ENCODE results near the gene ZNF862.
"Not testable (repeated sequence)": the region's sequence is repeated elsewhere in the genome, so short reads cannot be mapped to it uniquely, and the experiment has no call there.

ZNF862 gene

DNA sequence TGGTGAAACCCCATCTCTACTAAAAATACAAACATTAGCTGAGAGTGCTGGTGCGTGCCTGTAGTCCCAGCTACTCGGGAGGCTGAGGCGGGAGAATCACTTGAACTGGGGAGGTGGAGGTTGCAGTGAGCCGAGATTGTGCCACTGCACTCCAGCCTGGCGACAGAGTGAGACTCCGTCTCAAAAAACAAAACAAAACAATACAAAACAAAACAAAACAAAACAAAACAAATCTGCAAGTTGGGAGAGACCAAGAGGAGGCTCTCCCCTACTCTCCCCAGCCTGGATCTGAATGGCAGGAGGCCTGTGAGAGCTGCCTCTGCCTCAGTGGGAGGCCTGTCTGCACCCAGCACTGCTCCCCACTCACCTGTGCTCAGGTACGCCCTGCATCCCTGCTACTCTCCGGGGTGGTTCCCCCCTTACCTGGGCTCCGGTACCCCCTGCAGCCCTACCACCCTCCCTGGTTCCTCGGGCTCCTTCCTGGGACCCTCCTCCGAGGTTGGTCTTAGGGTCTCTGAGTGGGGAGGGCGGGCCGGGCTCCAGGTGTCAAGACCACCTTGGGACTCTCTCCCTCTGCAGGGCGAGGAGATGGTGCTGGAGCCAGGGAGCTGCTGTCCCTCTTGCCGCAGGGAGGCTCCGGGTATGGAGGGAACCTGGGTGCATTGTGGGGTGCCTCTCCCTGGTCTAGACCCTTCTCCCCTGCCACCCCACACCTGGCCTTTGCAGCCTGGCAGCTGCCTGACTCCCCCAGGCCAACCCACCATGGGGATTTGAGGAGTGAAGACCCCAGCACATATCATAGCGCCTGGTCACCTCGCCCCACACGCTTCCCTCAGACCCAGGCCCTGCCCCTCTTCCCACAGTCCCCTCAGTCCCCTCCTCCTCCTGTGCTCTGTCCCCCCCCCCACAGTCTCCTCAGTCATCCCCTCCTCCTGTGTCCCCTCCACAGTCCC is 9.5 kb upstream of the ZNF862 start:
- peak overlapping the region; percentile 65 for H4K8ac ChIP-seq (ENCODE audit: low read depth, low read length)
- H2BK120ac ChIP-seq (ENCODE audit: low read depth, low read length): no peak overlapping the region
- peak overlapping the region; percentile 63 for H3K14ac ChIP-seq (ENCODE audit: low read length)
- no peak for DNase-seq (ENCODE audit: low spot score)
- no peak overlapping the region for H3K4me3 ChIP-seq (ENCODE audit: low read length in 2 of 2)
- peaks cover 0 to 10% of the 10 kb centered on the region in 2 donors for H3K4me1 ChIP-seq (ENCODE audit: control insufficient read depth in 2 of 2, insufficient read depth in 1 of 2, low read depth in 1 of 2, low read length in 2 of 2)
- peak overlapping the region; percentile 76 for H2AK5ac ChIP-seq (ENCODE audit: low read depth, low read length)
- peaks cover 4% of the 10 kb centered on the region for H3K79me1 ChIP-seq (ENCODE audit: low read depth, low read length)
- no peak overlapping the region for H3K4ac ChIP-seq (ENCODE audit: low read length)
- no peak overlapping the region for H2BK12ac ChIP-seq (ENCODE audit: low read length)
- no CpG with 5 or more reads among the region's 19 CpGs for WGBS, 2 donors (ENCODE audit: extremely low coverage in 2 of 2, insufficient read length in 2 of 2, insufficient replicate concordance in 1 of 2)
- no peak overlapping the region for H3K23ac ChIP-seq (ENCODE audit: low read depth, low read length, poor library complexity)
- H3K9ac ChIP-seq (ENCODE audit: low read depth, low read length, poor library complexity): no peak overlapping the region
- no peak overlapping the region for H2BK5ac ChIP-seq (ENCODE audit: low read length)
- no peak overlapping the region for H3K27ac ChIP-seq (replicated peaks; ENCODE audit: low read length)
- H2BK15ac ChIP-seq (ENCODE audit: low read length): peak overlapping the region; percentile 45
- H3K36me3 ChIP-seq (replicated peaks in 1 of 2; ENCODE audit: control insufficient read depth in 2 of 2, insufficient read depth in 2 of 2, low read length in 2 of 2): no peaks in the 10 kb centered on the region
- H3K18ac ChIP-seq (ENCODE audit: low read length): peak overlapping the region; percentile 52
- peaks cover 0 to 7% of the 10 kb centered on the region in 2 donors for H3K9me3 ChIP-seq (replicated peaks in 1 of 2; ENCODE audit: control insufficient read depth in 2 of 2, insufficient read depth in 1 of 2, low read depth in 1 of 2, low read length in 2 of 2)
- peaks cover 0 to 18% (median 0%) of the 10 kb centered on the region in 3 experiments for H3K27me3 ChIP-seq (ENCODE audit: control insufficient read depth in 3 of 3, insufficient read depth in 3 of 3, low read depth in 1 of 3, low read length in 3 of 3)
- no peak overlapping the region for H2AFZ ChIP-seq (ENCODE audit: low read length)
- no peak overlapping the region for H3K4me2 ChIP-seq (ENCODE audit: insufficient read depth, low read length, poor library complexity, severe bottlenecking)
- no peak overlapping the region for H4K91ac ChIP-seq (ENCODE audit: low read depth, low read length, poor library complexity)

DNA sequence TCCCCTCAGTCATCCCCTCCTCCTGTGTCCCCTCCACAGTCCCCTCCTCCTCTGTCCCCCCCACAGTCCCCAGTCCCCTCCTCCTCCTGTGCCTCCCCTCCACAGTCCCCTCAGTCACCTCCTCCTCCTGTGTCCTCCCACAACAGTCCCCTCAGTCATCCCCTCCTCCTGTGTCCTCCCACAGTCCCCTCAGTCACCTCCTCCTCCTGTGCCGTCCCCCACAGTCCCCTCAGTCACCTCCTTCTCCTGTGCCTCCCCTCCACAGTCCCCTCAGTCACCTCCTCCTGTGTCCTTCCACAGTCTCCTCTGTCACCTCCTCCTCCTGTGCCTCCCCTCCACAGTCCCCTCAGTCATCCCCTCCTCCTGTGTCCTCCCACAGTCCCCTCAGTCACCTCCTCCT is 7.6 kb upstream of the ZNF862 start:
- Histone ChIP-seq H3K27me3 (ENCODE audit: control insufficient read depth in 3 of 3, insufficient read depth in 3 of 3, low read depth in 1 of 3, low read length in 3 of 3) (peaks cover 0 to 33% (median 3%) of the 10 kb centered on the region in 3 experiments), H3K4me3 (ENCODE audit: low read length in 2 of 2) (peak overlapping the region in 1 of 2 donors; percentile 53), H3K4me1 (ENCODE audit: control insufficient read depth in 2 of 2, insufficient read depth in 1 of 2, low read depth in 1 of 2, low read length in 2 of 2) (peaks cover 0 to 10% of the 10 kb centered on the region in 2 donors)
- H2AFZ ChIP-seq (ENCODE audit: low read length); H2BK12ac ChIP-seq (ENCODE audit: low read length); H3K18ac ChIP-seq (ENCODE audit: low read length); H2BK120ac ChIP-seq (ENCODE audit: low read depth, low read length); H3K9ac ChIP-seq (ENCODE audit: low read depth, low read length, poor library complexity); H3K79me1 ChIP-seq (ENCODE audit: low read depth, low read length); H3K4ac ChIP-seq (ENCODE audit: low read length); H3K9me3 ChIP-seq (replicated peaks in 1 of 2; ENCODE audit: control insufficient read depth in 2 of 2, insufficient read depth in 1 of 2, low read depth in 1 of 2, low read length in 2 of 2); H3K23ac ChIP-seq (ENCODE audit: low read depth, low read length, poor library complexity); H3K27ac ChIP-seq (replicated peaks; ENCODE audit: low read length); H3K36me3 ChIP-seq (replicated peaks in 1 of 2; ENCODE audit: control insufficient read depth in 2 of 2, insufficient read depth in 2 of 2, low read length in 2 of 2); H3K4me2 ChIP-seq (ENCODE audit: insufficient read depth, low read length, poor library complexity, severe bottlenecking); H3K14ac ChIP-seq (ENCODE audit: low read length); DNase-seq (ENCODE audit: low spot score); H2AK5ac ChIP-seq (ENCODE audit: low read depth, low read length); H4K8ac ChIP-seq (ENCODE audit: low read depth, low read length); H2BK5ac ChIP-seq (ENCODE audit: low read length); H4K91ac ChIP-seq (ENCODE audit: low read depth, low read length, poor library complexity); H2BK15ac ChIP-seq (ENCODE audit: low read length): not testable (repeated sequence)
- WGBS, 2 donors (ENCODE audit: extremely low coverage in 2 of 2, insufficient read length in 2 of 2, insufficient replicate concordance in 1 of 2): no CpG with 5 or more reads among the region's 1 CpG

DNA sequence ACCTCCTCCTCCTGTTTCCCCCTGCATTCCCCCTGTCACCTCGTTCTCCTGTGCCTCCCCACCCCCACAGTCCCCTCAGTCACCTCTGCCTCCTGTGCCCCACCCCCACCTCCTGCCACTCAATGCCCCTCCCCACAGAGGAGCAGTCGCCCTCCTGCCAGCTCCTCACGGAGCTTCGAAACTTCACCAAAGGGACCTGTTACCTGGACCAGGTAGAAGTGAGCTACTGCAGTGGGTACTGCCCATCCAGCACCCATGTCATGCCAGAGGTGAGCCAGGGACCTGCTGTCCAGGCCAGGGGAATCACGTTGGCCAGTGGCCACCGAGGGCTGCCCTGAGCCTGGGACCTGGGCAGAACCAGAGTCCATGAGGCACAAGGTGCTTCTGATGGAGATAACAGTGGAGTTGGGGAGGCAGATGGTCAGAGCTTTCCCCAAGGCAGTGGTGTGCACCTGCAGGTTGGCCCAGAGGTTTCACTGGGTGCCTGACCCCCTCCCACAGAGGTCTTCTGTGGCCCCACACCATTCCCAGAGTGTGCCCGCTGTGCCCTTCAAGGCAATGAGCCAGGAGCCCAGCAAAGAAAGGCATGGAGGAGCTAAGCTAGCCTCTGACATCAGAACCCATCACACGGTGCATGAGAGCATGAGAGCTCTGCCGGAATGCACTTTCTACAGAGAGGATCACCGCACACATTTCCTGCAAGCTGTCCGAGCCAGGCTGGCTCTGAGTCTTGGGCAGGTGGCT is 7.0 kb upstream of the ZNF862 start:
- H3K27ac ChIP-seq (replicated peaks; ENCODE audit: low read length): no peak overlapping the region
- H3K14ac ChIP-seq (ENCODE audit: low read length): no peak overlapping the region
- H2BK12ac ChIP-seq (ENCODE audit: low read length): no peak overlapping the region
- peak overlapping the region; percentile 1 for H2BK15ac ChIP-seq (ENCODE audit: low read length)
- H4K91ac ChIP-seq (ENCODE audit: low read depth, low read length, poor library complexity): no peak overlapping the region
- H3K36me3 ChIP-seq (replicated peaks in 1 of 2; ENCODE audit: control insufficient read depth in 2 of 2, insufficient read depth in 2 of 2, low read length in 2 of 2): no peaks in the 10 kb centered on the region
- H3K79me1 ChIP-seq (ENCODE audit: low read depth, low read length): peaks cover 2% of the 10 kb centered on the region
- H3K4me1 ChIP-seq (ENCODE audit: control insufficient read depth in 2 of 2, insufficient read depth in 1 of 2, low read depth in 1 of 2, low read length in 2 of 2): peaks cover 0 to 10% of the 10 kb centered on the region in 2 donors
- H2BK120ac ChIP-seq (ENCODE audit: low read depth, low read length): no peak overlapping the region
- DNase-seq (ENCODE audit: low spot score): no peak
- H3K18ac ChIP-seq (ENCODE audit: low read length): peak overlapping the region; percentile 85
- H2AK5ac ChIP-seq (ENCODE audit: low read depth, low read length): no peak overlapping the region
- WGBS, 2 donors (ENCODE audit: extremely low coverage in 2 of 2, insufficient read length in 2 of 2, insufficient replicate concordance in 1 of 2): no CpG with 5 or more reads among the region's 11 CpGs
- H2BK5ac ChIP-seq (ENCODE audit: low read length): no peak overlapping the region
- no peak overlapping the region for H3K23ac ChIP-seq (ENCODE audit: low read depth, low read length, poor library complexity)
- no peak overlapping the region for H3K4me2 ChIP-seq (ENCODE audit: insufficient read depth, low read length, poor library complexity, severe bottlenecking)
- H3K9ac ChIP-seq (ENCODE audit: low read depth, low read length, poor library complexity): no peak overlapping the region
- H2AFZ ChIP-seq (ENCODE audit: low read length): peak overlapping the region; percentile 27
- no peak overlapping the region for H3K4ac ChIP-seq (ENCODE audit: low read length)
- H3K4me3 ChIP-seq (ENCODE audit: low read length in 2 of 2): peak overlapping the region in 1 of 2 donors; percentile 53
- H3K9me3 ChIP-seq (replicated peaks in 1 of 2; ENCODE audit: control insufficient read depth in 2 of 2, insufficient read depth in 1 of 2, low read depth in 1 of 2, low read length in 2 of 2): no peaks in the 10 kb centered on the region
- no peak overlapping the region for H4K8ac ChIP-seq (ENCODE audit: low read depth, low read length)
- peaks cover 0 to 37% (median 3%) of the 10 kb centered on the region in 3 experiments for H3K27me3 ChIP-seq (ENCODE audit: control insufficient read depth in 3 of 3, insufficient read depth in 3 of 3, low read depth in 1 of 3, low read length in 3 of 3)

DNA sequence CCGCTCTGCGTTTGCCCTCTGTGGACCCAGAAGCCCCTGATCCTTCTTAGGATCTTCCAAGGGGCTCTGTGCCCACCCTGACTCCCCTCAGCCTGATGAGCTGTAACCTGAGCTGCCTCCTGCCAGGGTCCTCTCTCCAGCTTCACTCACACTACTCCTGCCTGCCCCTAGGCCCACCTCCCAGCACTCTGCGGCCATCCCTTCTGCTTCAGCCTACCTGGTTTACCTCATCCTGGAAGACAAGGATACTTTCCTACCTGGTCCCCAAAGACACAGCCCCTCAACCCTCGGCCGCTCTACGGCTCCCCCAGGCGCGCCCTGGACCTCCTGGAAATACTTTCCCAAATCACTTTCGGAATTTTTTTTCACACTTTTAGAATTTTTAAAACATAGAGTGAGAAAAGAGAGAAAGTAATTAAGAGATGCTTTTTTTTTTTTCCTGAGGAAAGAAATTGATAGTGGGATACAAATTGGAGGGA is 6.4 kb upstream of the ZNF862 start:
- no peak overlapping the region for H3K14ac ChIP-seq (ENCODE audit: low read length)
- H2AFZ ChIP-seq (ENCODE audit: low read length): peak overlapping the region; percentile 27
- H3K9me3 ChIP-seq (replicated peaks in 1 of 2; ENCODE audit: control insufficient read depth in 2 of 2, insufficient read depth in 1 of 2, low read depth in 1 of 2, low read length in 2 of 2): no peaks in the 10 kb centered on the region
- no peaks in the 10 kb centered on the region for H3K36me3 ChIP-seq (replicated peaks in 1 of 2; ENCODE audit: control insufficient read depth in 2 of 2, insufficient read depth in 2 of 2, low read length in 2 of 2)
- H3K4me1 ChIP-seq (ENCODE audit: control insufficient read depth in 2 of 2, insufficient read depth in 1 of 2, low read depth in 1 of 2, low read length in 2 of 2): peaks cover 0 to 10% of the 10 kb centered on the region in 2 donors
- DNase-seq (ENCODE audit: low spot score): no peak
- no peak overlapping the region for H3K4me3 ChIP-seq (ENCODE audit: low read length in 2 of 2)
- no peak overlapping the region for H3K4me2 ChIP-seq (ENCODE audit: insufficient read depth, low read length, poor library complexity, severe bottlenecking)
- no peak overlapping the region for H2BK120ac ChIP-seq (ENCODE audit: low read depth, low read length)
- H3K4ac ChIP-seq (ENCODE audit: low read length): no peak overlapping the region
- no CpG with 5 or more reads among the region's 9 CpGs for WGBS, 2 donors (ENCODE audit: extremely low coverage in 2 of 2, insufficient read length in 2 of 2, insufficient replicate concordance in 1 of 2)
- no peak overlapping the region for H2BK5ac ChIP-seq (ENCODE audit: low read length)
- H3K27ac ChIP-seq (replicated peaks; ENCODE audit: low read length): no peak overlapping the region
- no peak overlapping the region for H2BK15ac ChIP-seq (ENCODE audit: low read length)
- no peak overlapping the region for H2AK5ac ChIP-seq (ENCODE audit: low read depth, low read length)
- peaks cover 0 to 37% (median 3%) of the 10 kb centered on the region in 3 experiments for H3K27me3 ChIP-seq (ENCODE audit: control insufficient read depth in 3 of 3, insufficient read depth in 3 of 3, low read depth in 1 of 3, low read length in 3 of 3)
- no peak overlapping the region for H3K9ac ChIP-seq (ENCODE audit: low read depth, low read length, poor library complexity)
- H4K8ac ChIP-seq (ENCODE audit: low read depth, low read length): no peak overlapping the region
- no peak overlapping the region for H3K23ac ChIP-seq (ENCODE audit: low read depth, low read length, poor library complexity)
- H4K91ac ChIP-seq (ENCODE audit: low read depth, low read length, poor library complexity): no peak overlapping the region
- H3K79me1 ChIP-seq (ENCODE audit: low read depth, low read length): no peaks in the 10 kb centered on the region
- H2BK12ac ChIP-seq (ENCODE audit: low read length): no peak overlapping the region
- H3K18ac ChIP-seq (ENCODE audit: low read length): no peak overlapping the region
